Endothelial cell of umbilical vein (primary cell): Measurements from ENCODE around the gene SMARCA4. TPM values are rescaled to one million over a fixed set of nuclear protein-coding genes. Genes with fewer than 3 reads are reported as not detected.

Source experiments
- BruUV-seq: library from RNA; stranded (reverse); fragments of 400-500 nt; replicated peaks from 2 replicates; lab custom pipeline; 2021; lab: Mats Ljungman, UMichigan
- CTCF ChIA-PET: fragments of 300-600, 350-600 bp; sonication (Branson Sonifier 250); formaldehyde crosslinking; loops from one replicate; lab custom pipeline; 2021; ENCODE audit warnings: antibody characterized with exemption, inconsistent platforms; lab: Charles Lee
- POLR2A ChIA-PET: fragments of 300-600, 350-600 bp; sonication (Branson Sonifier 250); formaldehyde crosslinking; loops from one replicate; lab custom pipeline; 2021; ENCODE audit warnings: antibody characterized with exemption, inconsistent platforms; lab: Charles Lee
- DNase-seq: peaks from one replicate; pipeline ENCODE4 v3.0.0-alpha.2; 2011; ENCODE audit warnings: low read depth, low spot score
- FAIRE-seq: peaks from 2 replicates; lab custom pipeline; 2011; peaks lifted over from hg19 to GRCh38; lab: Jason Lieb, UNC
- H2AFZ ChIP-seq: 2 replicates; pipeline ENCODE4 v1.6.0; 2012; ENCODE audit warnings: low read depth, low read length, control low read depth, inconsistent platforms
- H3K27ac ChIP-seq: 2 replicates; pipeline ENCODE4 v1.5.1; 2011; ENCODE audit warnings: low read depth, mild to moderate bottlenecking, control low read depth, low read length, moderate library complexity; ENCODE audit not compliant: insufficient read depth
- H3K27me3 ChIP-seq, 2 experiments: 2 replicates each; pipeline versions ENCODE4 v1.6.0 to v1.6.1; 2011; ENCODE audit warnings: low read length in 2 of 2, mixed read lengths in 1 of 2; ENCODE audit not compliant: control insufficient read depth in 2 of 2, insufficient read depth in 2 of 2
- H3K36me3 ChIP-seq, 2 experiments: 2 replicates in 1 of 2; 3 replicates in 1 of 2; pipeline ENCODE4 v1.5.1; 2011; ENCODE audit warnings: low read length in 2 of 2, mild to moderate bottlenecking in 1 of 2, moderate library complexity in 1 of 2; ENCODE audit not compliant: control insufficient read depth in 2 of 2, insufficient read depth in 2 of 2; ENCODE audit errors: extremely low read depth in 1 of 2
- H3K4me1 ChIP-seq: 3 replicates; pipeline ENCODE4 v1.5.1; 2011; ENCODE audit warnings: mild to moderate bottlenecking, low read length; ENCODE audit not compliant: control insufficient read depth, insufficient read depth; ENCODE audit errors: extremely low read depth
- H3K4me2 ChIP-seq: 2 replicates; pipeline ENCODE4 v1.6.1; 2011; ENCODE audit warnings: low read length, control low read depth, mixed read lengths; ENCODE audit not compliant: insufficient read depth
- H3K4me3 ChIP-seq, 3 experiments: fragments of 200-600 bp in 1 of 3; sonication (generic), shearing (Covaris generic) in 1 of 3; replicated peaks in 1 of 3; 2 replicates each; pipeline ENCODE4 v1.5.1; 2011 to 2016; ENCODE audit warnings: control low read depth in 3 of 3, low read length in 3 of 3, mild to moderate bottlenecking in 2 of 3, inconsistent platforms in 1 of 3, low read depth in 1 of 3, moderate library complexity in 1 of 3; ENCODE audit not compliant: insufficient read depth in 1 of 3
- H3K79me2 ChIP-seq: 2 replicates; pipeline ENCODE4 v1.6.0; 2012; ENCODE audit warnings: low read length, inconsistent platforms; ENCODE audit not compliant: control insufficient read depth, insufficient read depth
- H3K9ac ChIP-seq: replicated peaks from 2 replicates; pipeline ENCODE3; 2011; ENCODE audit warnings: low read length, control low read depth; ENCODE audit not compliant: insufficient read depth; ENCODE audit errors: extremely low read depth
- H3K9me1 ChIP-seq: replicated peaks from 3 replicates; pipeline ENCODE4 v1.6.0; 2011; ENCODE audit warnings: mild to moderate bottlenecking, low read length; ENCODE audit not compliant: control insufficient read depth, insufficient read depth; ENCODE audit errors: extremely low read depth
- H3K9me3 ChIP-seq: replicated peaks from 2 replicates; pipeline ENCODE4 v1.5.1; 2012; ENCODE audit warnings: low read length, inconsistent platforms; ENCODE audit not compliant: control insufficient read depth, insufficient read depth
- H4K20me1 ChIP-seq: replicated peaks from 2 replicates; pipeline ENCODE3; 2011; ENCODE audit warnings: mild to moderate bottlenecking, low read length; ENCODE audit not compliant: control insufficient read depth, insufficient read depth; ENCODE audit errors: extremely low read depth
- POLR2A ChIP-seq: IDR thresholded peaks from 2 replicates; pipeline ENCODE4 v1.6.1; 2012; ENCODE audit warnings: low read depth, mild to moderate bottlenecking, control low read depth, low read length
- dilution Hi-C: fragments of 300-500 bp; cut with MboI; formaldehyde crosslinking; loops from one replicate; pipeline ENCODE4 v1.15.0; 2019; ENCODE audit warnings: low sequenced_read_pairs; ENCODE audit not compliant: extremely low pct_ligation_motif_present
- intact Hi-C: fragments of 100-400 bp; cut with micrococcal nuclease; formaldehyde crosslinking; loops from one replicate; pipeline ENCODE4 v1.10.0; 2022
- polyA plus RNA-seq, 4 experiments: library from polyadenylated mRNA; depleted of rRNA in 3 of 4; stranded (reverse) in 3 of 4; unstranded in 1 of 4; fragments of >200 nt; gene quantifications; 2 replicates each; pipeline versions ENCODE4 v1.2.1 to v1.2.3, GENCODE V29; 2011 to 2012; ENCODE audit warnings: missing spikeins in 1 of 4
- small RNA-seq: library from RNA; depleted of rRNA; stranded (forward); fragments of <200 nt; gene quantifications from one replicate; pipeline ENCODE3, GENCODE V24; 2012; ENCODE audit warnings: low replicate concordance, low read depth; ENCODE audit not compliant: insufficient read depth, insufficient read length
- total RNA-seq: library from RNA; stranded (reverse); gene quantifications from 2 replicates; pipeline ENCODE4 v1.2.3, GENCODE V29; 2021

SMARCA4 gene
- total and polyA plus RNA-seq, 2 donors (not counting 3 experiments of a cell fraction or from before 2014, with no cell fraction given) = 65.0 to 177 TPM

DNA sequence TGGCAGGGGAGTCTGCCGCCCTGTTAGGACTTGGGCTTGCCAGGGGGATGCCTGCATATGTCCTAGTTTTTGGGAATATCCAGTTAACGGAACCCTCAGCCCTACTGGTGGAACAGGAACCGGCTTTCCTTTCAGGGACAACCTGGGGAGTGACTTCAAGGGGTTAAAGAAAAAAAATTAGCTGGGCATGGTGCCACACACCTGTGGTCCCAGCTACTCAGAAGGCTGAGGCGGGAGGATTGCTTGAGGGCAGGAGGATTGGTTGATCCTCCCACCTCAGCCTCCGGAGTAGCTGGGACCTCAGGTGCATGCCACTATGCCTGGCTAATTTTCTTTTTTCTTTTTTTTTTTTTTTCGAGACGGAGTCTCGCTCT is 150.9 kb downstream of the SMARCA4 start:
- Histone ChIP-seq H3K9me1 (no peaks in the 10 kb centered on the region), H3K9ac (no peak overlapping the region), H3K27ac (no peak overlapping the region), H3K79me2 (peaks cover 35% of the 10 kb centered on the region), H2AFZ (no peak overlapping the region), H3K4me2 (no peak overlapping the region), H3K9me3 (no peaks in the 10 kb centered on the region), H3K4me1 (no peaks in the 10 kb centered on the region), H3K27me3 (no peaks in the 10 kb centered on the region), H4K20me1 (no peaks in the 10 kb centered on the region), H3K36me3 (peaks cover 20 to 34% of the 10 kb centered on the region in 2 experiments), H3K4me3 (no peak overlapping the region)
- no TSS peak for BruUV-seq
- POLR2A ChIA-PET = no interaction called here
- CTCF ChIA-PET = interaction anchor here (1.0 to 1.5 kb wide), 2 partner anchors 14 to 76 kb away, joined by 3 to 5 read pairs; no protein-coding TSS in a partner anchor
- TF ChIP-seq POLR2A = no peak
- DNase-seq (no peak), FAIRE-seq (no peak)
- intact Hi-C loops = no loop called here
- dilution Hi-C loops = no loop called here

Small RNA genes lying within 50 kb of the gene (small RNA-seq; reads per million reads assigned to genes)
- gene RF02271 (not detected), gene RN7SL192P (not detected)

Other genes starting within 250 kb of the SMARCA4 start
- 164 and 175 TPM in 2 replicates for gene DNM2, start 243.0 kb upstream of the SMARCA4 start, total RNA-seq
- gene DNM2, start 243.0 kb upstream of the SMARCA4 start, polyA plus RNA-seq = 81.8 and 89.9 TPM in 2 replicates
- 31.2 and 33.9 TPM in 2 replicates for gene TMED1, start 124.8 kb upstream of the SMARCA4 start, total RNA-seq
- 60.4 and 63.6 TPM in 2 replicates for gene TMED1, start 124.8 kb upstream of the SMARCA4 start, polyA plus RNA-seq
- not detected in 2 replicates for gene C19orf38, start 112.6 kb upstream of the SMARCA4 start, total RNA-seq
- gene C19orf38, start 112.6 kb upstream of the SMARCA4 start, polyA plus RNA-seq = not detected in 2 replicates
- gene CARM1, start 89.5 kb upstream of the SMARCA4 start, total RNA-seq = 70.8 and 72.2 TPM in 2 replicates
- gene CARM1, start 89.5 kb upstream of the SMARCA4 start, polyA plus RNA-seq = 65.6 and 73.7 TPM in 2 replicates
- 45.3 and 47.8 TPM in 2 replicates for gene YIPF2, start 32.4 kb upstream of the SMARCA4 start, total RNA-seq
- gene YIPF2, start 32.4 kb upstream of the SMARCA4 start, polyA plus RNA-seq = 104 and 148 TPM in 2 replicates
- gene TIMM29, start 32.2 kb upstream of the SMARCA4 start, total RNA-seq = 16.4 and 20.6 TPM in 2 replicates
- gene TIMM29, start 32.2 kb upstream of the SMARCA4 start, polyA plus RNA-seq = 10.7 and 12.3 TPM in 2 replicates
- 174 and 175 TPM in 2 replicates for gene LDLR, start 128.4 kb downstream of the SMARCA4 start, total RNA-seq
- gene LDLR, start 128.4 kb downstream of the SMARCA4 start, polyA plus RNA-seq = 142 and 144 TPM in 2 replicates
- 68.5 and 70.0 TPM in 2 replicates for gene SPC24, start 194.8 kb downstream of the SMARCA4 start, total RNA-seq
- gene SPC24, start 194.8 kb downstream of the SMARCA4 start, polyA plus RNA-seq = 17.2 and 19.8 TPM in 2 replicates
- gene KANK2, start 236.5 kb downstream of the SMARCA4 start, total RNA-seq = 77.9 and 78.0 TPM in 2 replicates
- 41.7 and 48.1 TPM in 2 replicates for gene KANK2, start 236.5 kb downstream of the SMARCA4 start, polyA plus RNA-seq